Nephron (organoid): Measurements from ENCODE around the gene ATP8A1.

Experiments used
- H3K27ac Mint-ChIP-seq, 3 experiments: 2 replicates each; pipeline ENCODE4 v1.8.0; 2020; ENCODE audit warnings: mixed read lengths in 3 of 3, mild to moderate bottlenecking in 2 of 3, moderate library complexity in 1 of 3
- H3K27me3 Mint-ChIP-seq: 2 replicates; pipeline ENCODE4 v1.8.0; 2021; ENCODE audit warnings: low read depth, mild to moderate bottlenecking, moderate library complexity, mixed read lengths
- H3K36me3 Mint-ChIP-seq: 2 replicates; pipeline ENCODE4 v1.8.0; 2020; ENCODE audit warnings: low read depth, mixed read lengths
- H3K4me1 Mint-ChIP-seq: 2 replicates; pipeline ENCODE4 v1.8.0; 2020; ENCODE audit warnings: mixed read lengths
- H3K4me3 Mint-ChIP-seq, 3 experiments: 2 replicates each; pipeline ENCODE4 v1.8.0; 2020; ENCODE audit warnings: mild to moderate bottlenecking in 3 of 3, mixed read lengths in 3 of 3, moderate library complexity in 2 of 3
- H3K9me3 Mint-ChIP-seq: 2 replicates; pipeline ENCODE4 v1.8.0; 2020; ENCODE audit warnings: mixed read lengths
- TF ChIP-seq, protein P1 (sequence below), 3 experiments: fragments of 200-600 bp; sonication (generic); IDR thresholded peaks; one replicate each; pipeline ENCODE4 v1.5.0; 2021; ENCODE audit warnings: antibody characterized with exemption in 3 of 3; ENCODE audit not compliant: unreplicated experiment in 3 of 3

ATP8A1 gene

DNA sequence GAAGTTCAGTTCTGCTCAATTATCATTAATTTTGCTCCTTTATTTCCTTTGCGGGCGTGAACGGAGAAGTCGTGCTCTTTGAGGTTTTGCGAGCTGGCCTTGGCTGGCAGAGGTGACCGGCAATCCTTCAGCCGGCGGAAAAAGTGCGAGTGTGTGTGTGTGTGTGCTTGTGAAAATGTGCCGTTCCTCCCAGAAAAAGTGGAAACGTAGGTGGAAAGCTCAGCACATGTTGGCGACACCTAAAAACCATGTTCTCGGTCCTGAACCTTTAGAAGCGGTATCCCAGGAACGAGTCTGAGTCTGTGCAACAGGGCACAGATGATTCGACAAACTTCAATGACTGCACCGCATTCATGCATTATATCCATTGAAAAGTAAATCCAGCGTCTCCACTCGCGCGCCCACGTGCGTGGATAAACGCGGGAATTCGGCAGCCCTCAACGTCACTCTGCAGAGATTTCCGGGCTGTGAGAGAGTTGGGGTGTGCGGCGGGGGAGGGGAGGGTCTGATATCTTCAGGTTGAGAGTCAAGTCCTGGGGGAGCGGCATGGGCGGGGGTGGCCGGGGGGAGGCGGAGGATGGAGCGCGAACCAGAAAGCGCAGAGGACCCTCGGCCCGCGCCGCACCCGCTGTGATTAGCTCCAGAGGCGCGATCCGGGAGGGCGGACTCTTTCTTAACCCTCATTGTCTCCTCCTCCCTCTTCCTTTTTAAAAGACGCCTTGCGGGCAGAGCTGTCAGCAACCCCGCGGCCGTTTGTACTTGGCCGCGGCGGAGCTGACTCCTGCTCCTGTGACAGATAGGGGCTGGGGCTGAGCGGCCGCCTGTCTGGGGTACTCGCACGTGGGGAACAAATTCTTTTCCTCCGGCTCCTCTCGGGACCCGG, 259.9 kb downstream of the ATP8A1 start, which contains the start of gene SHISA3:
TSS of gene SHISA3 (plus strand) at position 737 of the 883 bp plus-strand sequence. CDS start 569 bp downstream, outside the sequence.
- H3K4me1 Mint-ChIP-seq: peaks cover 35% of the 10 kb centered on the region
- H3K36me3 Mint-ChIP-seq: peaks cover 22% of the 10 kb centered on the region
- peak within 1 kb of the TSS; percentile 93 to 96 (median 96) for H3K4me3 Mint-ChIP-seq
- TF ChIP-seq, protein P1, sequence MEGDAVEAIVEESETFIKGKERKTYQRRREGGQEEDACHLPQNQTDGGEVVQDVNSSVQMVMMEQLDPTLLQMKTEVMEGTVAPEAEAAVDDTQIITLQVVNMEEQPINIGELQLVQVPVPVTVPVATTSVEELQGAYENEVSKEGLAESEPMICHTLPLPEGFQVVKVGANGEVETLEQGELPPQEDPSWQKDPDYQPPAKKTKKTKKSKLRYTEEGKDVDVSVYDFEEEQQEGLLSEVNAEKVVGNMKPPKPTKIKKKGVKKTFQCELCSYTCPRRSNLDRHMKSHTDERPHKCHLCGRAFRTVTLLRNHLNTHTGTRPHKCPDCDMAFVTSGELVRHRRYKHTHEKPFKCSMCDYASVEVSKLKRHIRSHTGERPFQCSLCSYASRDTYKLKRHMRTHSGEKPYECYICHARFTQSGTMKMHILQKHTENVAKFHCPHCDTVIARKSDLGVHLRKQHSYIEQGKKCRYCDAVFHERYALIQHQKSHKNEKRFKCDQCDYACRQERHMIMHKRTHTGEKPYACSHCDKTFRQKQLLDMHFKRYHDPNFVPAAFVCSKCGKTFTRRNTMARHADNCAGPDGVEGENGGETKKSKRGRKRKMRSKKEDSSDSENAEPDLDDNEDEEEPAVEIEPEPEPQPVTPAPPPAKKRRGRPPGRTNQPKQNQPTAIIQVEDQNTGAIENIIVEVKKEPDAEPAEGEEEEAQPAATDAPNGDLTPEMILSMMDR (IDR thresholded peaks at IDR 0.05; ENCODE audit: unreplicated experiment in 3 of 3): no peak
- no peaks in the 10 kb centered on the region for H3K9me3 Mint-ChIP-seq
- peaks cover 84% of the 10 kb centered on the region for H3K27me3 Mint-ChIP-seq
- H3K27ac Mint-ChIP-seq: peak within 1 kb of the TSS; percentile 10 to 89 (median 74)

DNA sequence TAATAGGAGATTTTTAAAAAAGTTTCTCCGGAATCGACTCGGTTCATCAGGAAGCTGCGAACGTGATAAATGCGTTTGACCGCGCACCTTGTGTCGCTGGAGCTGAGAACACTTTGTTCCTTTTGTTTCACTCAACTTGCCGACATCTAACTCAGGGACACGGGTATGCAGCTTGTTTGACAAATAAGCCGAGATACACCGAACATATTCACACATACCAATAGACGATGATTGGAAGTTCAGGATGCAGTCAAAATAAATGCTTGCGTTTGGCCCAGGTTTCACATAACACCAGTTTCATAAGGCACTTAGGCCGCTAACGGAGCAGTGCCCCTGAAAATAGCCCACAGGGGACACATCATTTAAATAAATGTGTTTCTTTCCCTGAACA, 260.5 kb downstream of the ATP8A1 start:
- Mint-ChIP-seq H3K9me3 (no peaks in the 10 kb centered on the region), H3K36me3 (peaks cover 19% of the 10 kb centered on the region)

DNA sequence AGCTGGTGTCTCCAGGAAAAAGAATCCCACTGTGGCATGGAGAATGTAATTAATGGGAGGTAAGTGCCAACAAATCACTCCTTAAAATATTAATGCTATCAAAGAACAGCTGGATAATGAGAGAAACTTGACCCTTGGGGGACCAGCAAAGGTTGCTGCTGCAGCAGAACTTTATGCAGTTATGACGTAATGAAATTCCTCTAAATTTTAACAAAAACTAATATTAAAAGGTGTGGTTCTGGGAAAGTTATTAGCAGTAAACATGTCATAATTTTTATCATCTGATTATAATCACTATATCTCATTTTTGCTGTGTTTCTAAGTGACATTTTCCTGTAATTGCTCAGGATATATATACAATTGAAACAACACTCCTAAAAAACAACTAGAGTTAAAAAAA, 261.3 kb downstream of the ATP8A1 start:
- Mint-ChIP-seq H3K4me1 (peaks cover 48% of the 10 kb centered on the region), H3K27me3 (peaks cover 75% of the 10 kb centered on the region), H3K4me3 (peak overlapping the region in 2 of 3 experiments; percentile 17 to 28), H3K27ac (no peak overlapping the region), H3K36me3 (peaks cover 12% of the 10 kb centered on the region), H3K9me3 (no peaks in the 10 kb centered on the region)
- TF ChIP-seq, protein P1 (IDR thresholded peaks at IDR 0.05; ENCODE audit: unreplicated experiment in 3 of 3): no peak

More for the DNA sequence above, 260.5 kb downstream of the ATP8A1 start:
- TF ChIP-seq, protein P1 (IDR thresholded peaks at IDR 0.05; ENCODE audit: unreplicated experiment in 3 of 3): no peak
- Mint-ChIP-seq H3K4me1 (peaks cover 41% of the 10 kb centered on the region), H3K4me3 (peak overlapping the region; percentile 88 to 96 (median 91)), H3K27ac (peak overlapping the region; percentile 10 to 73 (median 63)), H3K27me3 (peaks cover 82% of the 10 kb centered on the region)

DNA sequence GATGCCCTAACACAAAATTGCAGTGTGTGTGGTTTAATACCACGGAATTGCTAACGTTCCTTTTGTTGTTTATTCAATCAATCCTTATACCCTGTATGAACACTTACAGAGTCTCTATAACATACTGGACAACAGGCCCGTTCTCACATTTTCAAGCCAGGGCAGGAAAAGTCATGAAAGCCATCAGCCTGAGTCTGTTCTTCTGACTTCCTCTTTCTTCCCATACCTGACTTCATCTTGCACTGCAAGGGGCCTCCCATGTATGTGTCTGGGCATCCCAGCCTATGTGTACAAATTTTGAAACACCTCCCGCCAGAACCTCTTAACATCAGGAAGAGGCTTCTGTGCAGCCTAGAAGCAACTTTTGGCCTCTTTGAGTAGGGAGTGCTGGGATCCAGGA, 264.5 kb downstream of the ATP8A1 start:
- H3K4me3 Mint-ChIP-seq: no peak overlapping the region
- no peaks in the 10 kb centered on the region for H3K9me3 Mint-ChIP-seq
- H3K27me3 Mint-ChIP-seq: peaks cover 51% of the 10 kb centered on the region
- no peaks in the 10 kb centered on the region for H3K36me3 Mint-ChIP-seq
- H3K27ac Mint-ChIP-seq: peak overlapping the region; percentile 72 to 93 (median 88)
- H3K4me1 Mint-ChIP-seq: peaks cover 38% of the 10 kb centered on the region
- TF ChIP-seq, protein P1 (IDR thresholded peaks at IDR 0.05; ENCODE audit: unreplicated experiment in 3 of 3): no peak

DNA sequence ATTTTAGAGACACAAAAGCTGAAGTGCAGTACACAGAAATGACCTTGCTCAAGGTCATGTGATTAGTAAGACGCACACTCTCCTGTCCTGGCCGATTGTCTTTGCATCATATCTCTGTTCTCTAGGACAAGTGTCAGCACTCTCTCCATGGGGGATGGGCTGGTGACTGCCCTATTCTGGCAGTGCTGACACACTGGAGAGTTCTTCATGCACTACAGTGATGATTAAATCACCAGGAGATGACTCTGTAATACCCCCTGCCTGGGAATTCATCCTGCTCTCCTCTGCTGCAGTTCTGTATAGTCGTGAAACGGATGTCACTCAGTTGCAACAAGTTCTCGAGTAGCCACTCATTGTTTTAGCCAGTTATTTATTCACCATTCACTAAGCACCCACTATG, 264.9 kb downstream of the ATP8A1 start:
- Mint-ChIP-seq H3K36me3 (no peaks in the 10 kb centered on the region), H3K4me3 (peak overlapping the region in 1 of 3 experiments; percentile 39), H3K27ac (peak overlapping the region; percentile 72 to 93 (median 88)), H3K9me3 (no peaks in the 10 kb centered on the region), H3K27me3 (peaks cover 47% of the 10 kb centered on the region), H3K4me1 (peaks cover 37% of the 10 kb centered on the region)
- TF ChIP-seq, protein P1 (IDR thresholded peaks at IDR 0.05; ENCODE audit: unreplicated experiment in 3 of 3): no peak
